Left kidney (tissue), 2 donors: ENCODE measurements around the gene ABCC9. TPM values are rescaled to one million over a fixed set of nuclear protein-coding genes. Genes with fewer than 3 reads are reported as not detected.
"Not testable (repeated sequence)": the region's sequence is repeated elsewhere in the genome, so short reads cannot be mapped to it uniquely, and the experiment has no call there.

Experiments used
- DNase-seq: peaks from one replicate; pipeline ENCODE4 v3.0.0-alpha.2; 2013
- polyA plus RNA-seq: library from polyadenylated mRNA; unstranded; fragments of 120-200 nt; gene quantifications from one replicate; pipeline ENCODE4 v1.2.1, GENCODE V29; 2013; ENCODE audit not compliant: insufficient read length

Gene ABCC9
- polyA plus RNA-seq, 1 donor, result 30.3 TPM

DNA sequence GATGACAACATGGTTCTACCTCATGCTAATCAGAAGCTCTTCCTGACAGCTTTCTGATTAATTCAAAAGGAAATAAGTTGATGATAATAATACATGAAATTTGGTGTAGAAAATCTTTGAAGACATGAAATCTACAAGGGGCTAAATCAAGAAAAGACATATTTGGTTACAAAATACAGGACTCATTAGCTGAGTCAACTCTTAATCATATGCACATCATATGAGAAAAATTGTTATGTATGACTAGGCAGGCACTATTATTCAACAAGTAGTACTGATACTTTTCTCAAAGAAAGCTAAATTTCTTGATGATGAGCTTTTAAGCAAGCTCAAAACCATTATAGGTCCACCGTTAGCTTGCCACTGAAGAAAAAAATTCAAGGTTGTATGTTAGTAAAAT lies 7.1 kb downstream of the ABCC9 start:
- no peak for DNase-seq

DNA sequence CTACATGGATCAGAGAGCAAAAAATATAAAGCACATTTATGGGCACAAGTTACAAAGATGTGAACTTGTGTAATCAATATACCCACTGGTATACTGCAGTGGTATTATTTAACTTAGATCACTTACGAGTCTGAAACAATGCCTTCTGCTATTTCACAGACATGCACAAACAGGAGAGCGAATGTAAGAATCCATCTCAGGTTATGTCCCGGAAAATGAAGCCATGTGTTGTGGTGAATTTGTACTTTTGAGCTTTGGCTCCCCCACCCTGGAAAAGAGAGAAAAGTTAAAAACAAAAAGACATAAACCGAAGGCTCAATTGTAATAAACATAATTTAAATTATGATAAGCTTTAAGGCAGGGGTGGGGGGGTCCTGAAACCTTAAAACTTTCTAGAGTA lies 7.6 kb downstream of the ABCC9 start:
- DNase-seq, result no peak

DNA sequence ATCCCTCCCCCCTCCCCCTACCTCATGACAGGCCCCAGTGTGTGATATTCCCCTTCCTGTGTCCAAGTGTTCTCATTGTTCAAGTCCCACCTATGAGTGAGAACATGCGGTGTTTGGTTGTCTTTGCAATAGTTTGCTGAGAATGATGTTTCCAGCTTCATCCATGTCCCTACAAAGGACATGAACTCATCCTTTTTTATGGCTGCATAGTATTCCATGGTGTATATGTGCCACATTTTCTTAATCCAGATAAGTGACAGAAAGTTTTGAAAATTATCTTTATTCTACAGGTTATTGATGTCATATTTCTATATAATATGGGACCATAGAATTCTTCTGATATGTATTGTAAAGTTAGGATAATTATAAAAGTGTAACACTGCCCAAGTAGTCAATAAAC lies 11.3 kb downstream of the ABCC9 start:
- not testable (repeated sequence) for DNase-seq

DNA sequence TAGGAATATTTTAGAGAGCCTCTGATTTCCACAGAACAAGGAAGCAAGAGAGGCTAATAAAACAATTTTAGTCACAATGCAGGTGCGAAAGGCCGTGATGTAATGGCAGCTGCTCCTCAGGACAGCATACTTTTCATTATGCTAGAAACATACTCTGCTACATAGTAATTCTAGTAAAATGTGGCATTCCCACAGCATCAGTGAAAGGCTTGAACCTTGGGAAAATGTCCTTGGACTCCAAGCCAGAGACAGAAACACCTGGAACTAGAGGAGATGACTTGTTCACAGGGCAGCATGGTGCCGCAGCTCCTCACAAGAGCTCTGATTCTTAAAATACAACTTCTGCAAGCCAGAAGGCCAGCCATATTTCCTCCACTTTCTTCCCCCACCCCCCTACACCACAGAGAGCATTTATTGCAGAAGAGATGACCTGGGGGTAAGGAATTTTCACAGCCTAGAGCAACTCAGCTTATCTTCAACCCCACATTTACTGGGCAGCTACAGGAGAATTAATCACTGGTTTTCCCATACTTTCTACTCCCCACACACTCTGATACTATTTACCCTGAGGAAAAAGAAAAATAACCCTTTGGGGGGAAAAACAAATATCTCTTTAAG lies 15.8 kb downstream of the ABCC9 start:
- DNase-seq, result no peak

DNA sequence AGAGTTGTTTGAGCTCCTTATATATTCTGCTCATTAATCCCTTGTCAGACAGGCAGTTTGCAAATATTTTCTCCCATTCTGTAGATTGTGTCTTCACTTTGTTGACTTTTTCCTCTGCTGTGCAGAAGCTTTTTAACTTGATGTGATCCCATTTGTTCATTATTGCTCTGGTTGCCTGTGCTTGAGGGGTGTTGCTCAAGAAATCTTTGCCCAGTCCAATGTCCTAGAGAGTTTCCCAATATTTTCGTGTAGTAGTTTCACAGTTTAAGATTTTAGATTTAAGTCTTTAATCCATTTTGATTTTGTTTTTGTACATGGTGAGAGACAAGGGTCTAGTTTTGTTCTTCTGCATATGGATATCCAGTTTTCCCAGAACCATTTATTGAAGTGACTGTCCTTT lies 19.8 kb downstream of the ABCC9 start:
- no peak for DNase-seq

DNA sequence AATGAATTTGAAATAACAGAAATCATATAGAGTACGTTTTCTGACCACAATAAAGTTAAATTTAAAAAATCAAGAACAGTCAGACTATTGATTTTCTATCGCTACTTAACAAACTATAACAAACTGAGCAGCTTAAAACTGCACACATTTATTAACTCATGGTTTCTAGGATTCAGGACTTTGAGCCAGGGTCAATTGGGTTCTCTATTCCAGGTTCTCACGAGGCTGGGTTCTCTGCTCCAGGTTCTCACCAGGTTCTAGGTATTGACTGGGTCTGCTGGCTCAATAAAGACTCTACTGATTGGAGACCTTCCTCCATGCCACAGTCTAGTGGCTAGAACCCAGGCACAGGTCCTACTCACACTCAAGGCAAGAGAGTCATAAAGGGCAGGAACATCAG lies 22.8 kb downstream of the ABCC9 start:
- DNase-seq, result no peak

DNA sequence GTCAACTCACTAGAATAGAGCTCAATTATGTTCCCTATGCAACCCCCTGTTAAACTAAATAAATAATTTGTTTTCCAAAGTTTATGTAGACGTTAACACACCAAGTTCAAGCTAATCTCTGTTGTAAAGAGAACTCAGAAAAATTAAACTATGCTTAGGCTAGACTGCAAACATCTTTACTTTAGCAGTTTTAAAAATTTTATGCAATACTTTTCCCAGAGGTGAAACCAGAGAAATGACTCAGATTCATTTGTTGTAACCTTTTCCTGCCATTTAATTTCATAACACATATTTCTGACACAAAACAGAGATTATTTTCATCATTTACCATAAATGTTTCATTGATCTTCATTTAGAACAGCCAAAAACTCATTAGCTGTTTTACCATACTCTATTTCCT lies 27.4 kb downstream of the ABCC9 start:
- DNase-seq, result no peak

DNA sequence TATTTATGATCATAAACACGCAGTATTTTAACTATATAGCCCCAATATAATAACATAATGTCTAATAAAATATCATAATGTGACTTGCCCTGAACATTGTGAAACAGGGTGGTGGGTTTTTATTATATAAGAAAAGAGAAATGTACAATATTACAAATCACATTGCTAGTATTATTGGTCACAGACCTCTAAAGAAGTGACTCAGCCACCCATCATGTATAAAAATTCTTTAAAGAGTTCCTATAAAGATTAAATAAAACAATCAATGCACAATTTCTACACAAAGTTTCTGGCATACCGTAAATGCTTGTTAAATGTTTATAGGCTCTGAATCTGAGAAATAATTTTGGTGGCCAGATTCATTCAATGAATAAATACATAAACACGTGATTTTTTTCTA lies 28.9 kb downstream of the ABCC9 start:
- DNase-seq, result no peak

DNA sequence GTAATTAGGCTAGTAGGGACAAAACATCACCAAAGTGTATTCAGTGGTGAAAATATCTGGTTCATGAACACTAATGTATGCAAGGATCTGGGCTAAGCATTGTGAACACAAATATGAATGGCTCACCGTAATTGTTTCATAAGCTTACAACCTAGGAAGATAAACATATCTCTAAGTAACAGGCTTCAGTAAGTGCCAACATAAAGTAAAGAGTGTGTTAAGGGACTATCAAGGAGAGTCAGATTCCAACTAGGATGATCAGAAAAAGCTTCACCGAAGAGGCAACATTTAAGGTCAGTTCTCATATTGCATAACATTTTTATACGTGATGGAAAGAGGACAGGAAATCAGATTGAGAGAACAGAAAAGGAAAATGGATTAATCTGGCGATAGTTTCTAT lies 29.4 kb downstream of the ABCC9 start:
- DNase-seq, result no peak

DNA sequence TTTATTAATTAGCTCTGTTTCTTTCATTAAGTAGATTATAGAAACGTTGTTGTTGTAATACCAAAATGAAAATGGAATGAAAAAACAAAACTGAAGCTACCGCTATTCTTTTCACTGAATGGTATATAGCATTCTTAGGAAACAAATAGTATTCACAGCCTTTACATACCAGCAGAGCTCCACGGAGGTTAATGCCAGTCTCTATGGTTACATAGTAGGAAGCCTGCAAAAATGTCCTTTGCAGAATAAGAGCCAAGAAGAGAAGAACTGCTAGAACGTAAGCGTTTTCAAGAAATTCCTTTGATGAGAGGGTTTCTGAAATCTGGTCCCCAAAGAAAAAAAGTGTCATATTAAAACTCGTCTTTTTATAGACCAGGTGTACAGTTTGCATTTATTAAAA lies 30.6 kb downstream of the ABCC9 start:
- DNase-seq, result no peak

DNA sequence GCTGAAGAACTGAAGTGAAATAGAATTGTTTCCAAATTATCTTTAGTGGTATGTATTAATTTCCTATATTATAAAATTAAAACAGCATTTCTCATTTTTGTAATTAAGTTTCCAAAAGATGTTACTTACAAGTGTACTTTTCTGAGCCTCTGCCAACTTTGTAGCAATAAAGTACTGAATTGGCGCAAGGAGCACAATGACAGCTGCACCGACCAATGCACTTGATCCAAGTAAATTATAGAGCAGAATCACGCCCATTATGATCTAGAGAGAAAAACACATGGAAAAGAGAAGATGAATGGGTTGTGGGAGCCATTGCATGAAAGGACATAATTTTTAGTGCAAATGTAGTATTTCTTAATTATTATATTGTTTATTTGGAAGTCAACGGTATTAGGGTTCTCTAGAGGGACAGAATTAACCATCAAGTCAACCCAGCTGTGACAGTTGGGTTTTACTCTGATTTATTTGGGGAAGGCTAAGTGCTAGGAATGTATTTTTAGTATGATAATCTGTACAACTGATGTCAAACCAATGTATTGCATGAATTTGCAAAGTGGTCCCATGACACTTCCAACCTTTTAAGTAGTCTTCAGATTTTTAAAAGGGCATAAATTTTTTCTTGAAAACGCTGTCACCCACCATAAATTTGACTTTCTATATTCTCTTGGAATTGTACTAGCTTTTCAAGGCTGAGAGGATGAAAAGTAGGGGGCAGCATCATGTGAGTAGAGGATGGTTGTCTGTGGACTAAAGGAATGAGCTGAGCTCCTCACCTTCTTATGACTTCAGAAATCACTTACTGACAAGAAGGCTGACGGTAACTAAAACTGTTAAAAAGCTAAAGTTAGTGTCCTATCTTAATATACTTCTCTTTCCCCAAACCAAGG lies 33.0 kb downstream of the ABCC9 start:
- no peak for DNase-seq

DNA sequence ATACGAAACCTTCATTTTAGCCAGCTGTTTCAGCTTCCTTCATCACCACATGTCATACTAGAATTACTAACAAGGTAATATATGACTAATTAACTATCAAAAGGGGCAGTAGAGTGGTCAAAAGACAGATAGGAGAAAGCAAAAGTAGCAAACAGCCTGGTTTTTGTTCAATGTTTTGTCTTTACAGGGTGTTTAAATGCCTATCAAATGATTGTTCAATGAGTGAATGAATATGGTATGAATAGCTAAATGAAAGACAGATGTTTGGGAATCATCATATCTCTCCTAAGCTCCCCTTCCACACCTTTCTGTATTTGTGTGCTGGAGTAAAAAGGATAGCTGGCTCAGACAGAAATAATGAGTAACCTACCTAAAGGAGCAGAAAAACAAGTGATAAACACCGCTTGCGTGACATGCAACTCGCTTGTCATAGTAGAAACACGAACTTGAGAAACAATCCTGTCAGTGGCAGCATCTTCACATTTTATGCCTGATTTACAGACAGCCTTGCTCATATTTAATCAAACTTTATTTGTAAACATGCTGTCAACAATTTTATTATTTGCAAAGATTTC lies 34.2 kb downstream of the ABCC9 start:
- no peak for DNase-seq

DNA sequence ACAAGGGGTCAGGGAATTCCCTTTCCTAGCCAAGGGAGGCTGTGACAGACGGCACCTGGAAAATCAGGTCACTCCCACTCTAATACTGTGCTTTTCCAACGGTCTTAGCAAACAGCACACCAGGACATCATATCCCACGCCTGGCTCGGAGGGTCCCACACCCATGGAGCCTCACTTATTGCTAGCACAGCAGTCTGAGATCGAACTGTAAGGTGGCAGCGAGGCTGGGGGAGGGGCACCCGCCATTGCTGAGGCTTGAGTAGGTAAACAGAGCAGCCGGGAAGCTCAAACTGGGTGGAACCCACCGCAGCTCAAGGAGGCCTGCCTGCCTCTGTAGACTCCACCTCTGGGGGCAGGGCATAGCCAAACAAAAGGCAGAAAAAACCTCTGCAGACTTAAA lies 41.7 kb downstream of the ABCC9 start:
- not testable (repeated sequence) for DNase-seq

DNA sequence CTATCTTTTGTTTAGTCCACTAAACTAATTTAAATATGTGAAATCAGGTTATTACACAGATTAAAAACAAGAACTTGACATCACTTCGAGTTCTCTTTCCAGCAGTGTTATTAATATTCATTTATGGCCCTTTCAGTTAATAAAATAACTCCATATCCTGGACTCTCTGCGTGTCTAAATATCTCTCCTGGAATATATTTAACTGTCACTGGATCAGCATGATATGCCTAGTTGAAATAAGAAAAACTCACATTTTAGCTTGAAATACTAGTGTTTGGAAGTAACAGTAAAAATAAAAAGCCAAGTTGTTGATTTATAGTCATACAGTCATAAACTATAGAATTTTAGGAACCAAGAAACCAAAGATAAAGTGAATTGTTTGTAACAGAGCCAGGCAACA lies 45.6 kb downstream of the ABCC9 start:
- DNase-seq, result no peak

DNA sequence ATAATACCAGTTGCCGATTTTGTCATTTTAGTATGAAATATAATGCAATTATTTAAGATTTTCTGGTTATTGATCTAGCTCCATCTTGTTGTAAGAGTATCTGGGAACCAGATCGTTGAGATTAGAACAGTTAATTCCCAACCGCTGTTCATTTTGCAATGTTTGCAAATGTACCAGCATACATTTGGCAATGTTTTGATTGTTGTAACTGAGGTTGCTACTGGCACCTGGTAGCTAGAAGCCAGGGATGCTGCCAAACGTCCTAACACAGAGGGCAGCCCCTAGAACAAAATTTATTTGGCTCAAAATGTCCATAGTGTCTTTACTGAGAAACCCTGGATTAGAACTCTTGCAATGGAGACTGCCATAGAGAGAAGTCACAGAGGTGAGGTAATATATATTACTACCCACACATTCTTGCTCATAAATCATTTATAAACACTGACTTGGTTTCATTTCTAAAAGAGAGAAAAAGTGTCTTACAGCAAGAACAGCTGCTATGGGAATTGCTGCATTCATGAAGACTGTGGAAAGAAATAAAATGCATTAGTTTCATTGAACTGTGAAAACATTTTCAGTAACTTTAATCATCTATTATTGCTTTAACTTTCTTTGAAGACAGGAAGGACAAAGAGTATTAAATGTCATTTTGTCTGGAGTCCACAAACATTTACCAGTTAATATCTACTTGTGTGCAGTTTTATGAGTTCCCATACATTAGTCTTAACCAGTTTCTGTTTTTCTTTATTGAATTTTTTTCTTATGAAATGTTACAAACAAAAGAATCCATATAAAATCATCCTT lies 46.2 kb downstream of the ABCC9 start:
- no peak for DNase-seq

DNA sequence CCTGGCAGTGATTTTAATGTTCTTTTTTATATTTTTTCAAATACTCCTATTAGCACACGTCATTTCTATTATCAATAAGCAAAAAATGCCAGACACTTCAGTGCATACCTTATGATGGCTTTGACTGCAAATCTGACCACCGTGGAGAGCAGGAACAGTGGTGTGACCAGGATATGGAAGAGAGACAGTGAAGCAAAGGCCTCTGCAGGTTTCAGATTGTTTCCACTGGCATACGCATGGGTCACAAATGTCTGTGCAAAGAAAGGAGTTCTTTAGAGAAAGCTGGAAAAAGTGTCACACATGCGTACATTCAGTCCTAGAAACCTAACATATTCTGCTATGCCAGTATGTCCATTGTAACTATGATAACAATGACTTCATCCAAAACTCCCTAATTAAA lies 47.3 kb downstream of the ABCC9 start:
- no peak for DNase-seq

DNA sequence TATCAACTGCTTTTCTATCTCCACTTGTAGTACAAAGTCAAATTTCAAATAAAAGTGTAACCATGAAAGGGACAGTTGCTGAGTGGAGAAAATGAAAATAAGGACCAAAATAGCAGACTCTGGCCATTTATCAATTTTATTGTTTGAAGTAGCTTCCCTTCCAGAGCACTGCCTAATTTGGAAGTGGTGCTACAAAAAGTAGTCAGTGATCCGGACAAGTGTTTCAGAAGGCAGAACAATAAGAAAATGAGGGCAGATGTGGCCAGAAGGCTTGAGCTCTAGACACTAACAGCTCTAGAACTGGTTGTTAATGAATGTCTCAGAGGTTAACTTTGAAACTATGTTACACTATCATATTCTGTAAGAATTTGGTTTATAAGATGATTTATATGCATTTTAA lies 48.9 kb downstream of the ABCC9 start:
- no peak for DNase-seq

DNA sequence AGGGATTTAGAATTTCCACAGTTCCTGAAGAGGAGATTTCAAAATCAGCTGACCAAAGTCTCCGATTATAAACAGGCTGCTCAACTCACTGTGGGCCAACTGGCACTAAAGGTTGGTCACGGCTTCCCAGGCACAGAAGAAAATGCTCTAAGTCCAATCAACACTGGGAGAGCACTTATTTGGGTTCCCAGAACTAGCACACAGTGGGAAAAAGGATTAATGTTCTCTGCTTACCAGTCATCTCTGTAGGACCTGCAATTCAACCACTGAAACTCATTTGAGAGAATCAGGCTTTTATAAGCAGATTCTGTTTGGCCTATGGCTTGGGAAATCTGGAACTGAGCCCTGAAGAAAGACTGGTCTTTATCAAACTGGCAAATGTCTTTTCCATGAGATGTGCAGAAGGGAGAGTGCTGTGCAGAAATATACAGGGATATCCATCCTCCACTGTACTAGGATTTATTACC lies 49.4 kb downstream of the ABCC9 start:
- DNase-seq, result no peak

DNA sequence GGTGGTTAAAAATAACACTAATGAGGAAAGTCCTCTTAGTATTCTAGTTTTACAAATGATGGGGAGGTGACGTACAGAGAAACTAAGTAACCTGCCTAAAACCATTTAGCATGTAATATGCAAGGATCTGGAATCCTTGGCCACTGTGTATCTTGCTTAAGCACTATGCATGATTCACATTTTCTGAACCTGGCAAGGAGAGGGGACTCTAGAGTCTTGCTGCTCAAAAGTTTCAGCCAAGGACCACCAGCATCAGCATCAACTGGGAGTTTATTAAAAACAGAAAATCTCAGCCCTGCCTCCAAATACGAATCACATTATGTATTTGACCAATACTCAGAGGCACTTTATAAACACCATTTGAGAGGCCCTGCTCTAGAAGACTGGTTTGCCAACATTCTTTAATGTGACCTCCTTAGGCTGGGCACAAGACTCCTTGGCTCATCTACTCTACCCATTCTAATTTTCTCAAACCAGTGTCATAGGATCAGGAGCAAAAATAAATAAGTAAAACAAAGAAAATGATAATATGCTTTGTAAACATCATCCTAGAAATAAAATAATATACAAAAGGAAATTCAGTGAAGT lies 52.9 kb downstream of the ABCC9 start:
- DNase-seq, result no peak

DNA sequence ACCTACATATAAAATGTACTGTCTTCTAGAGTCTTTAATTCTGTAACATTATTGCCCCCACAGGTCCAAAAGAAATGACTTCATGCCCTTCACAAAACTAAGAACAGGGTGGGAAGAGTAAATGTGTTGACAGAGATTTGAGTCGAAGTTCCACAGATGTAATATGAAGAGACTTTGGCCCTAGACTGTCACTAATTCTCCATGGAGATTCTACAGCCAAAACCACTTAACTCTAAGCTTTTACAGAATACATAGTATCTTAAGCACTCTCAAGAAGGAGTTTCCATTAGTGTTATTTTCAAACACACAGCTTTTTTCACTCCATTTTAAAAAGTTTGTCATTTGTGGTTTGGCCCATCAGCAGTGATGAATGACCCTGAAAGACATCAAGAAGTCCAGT lies 56.3 kb downstream of the ABCC9 start:
- DNase-seq, result no peak

DNA sequence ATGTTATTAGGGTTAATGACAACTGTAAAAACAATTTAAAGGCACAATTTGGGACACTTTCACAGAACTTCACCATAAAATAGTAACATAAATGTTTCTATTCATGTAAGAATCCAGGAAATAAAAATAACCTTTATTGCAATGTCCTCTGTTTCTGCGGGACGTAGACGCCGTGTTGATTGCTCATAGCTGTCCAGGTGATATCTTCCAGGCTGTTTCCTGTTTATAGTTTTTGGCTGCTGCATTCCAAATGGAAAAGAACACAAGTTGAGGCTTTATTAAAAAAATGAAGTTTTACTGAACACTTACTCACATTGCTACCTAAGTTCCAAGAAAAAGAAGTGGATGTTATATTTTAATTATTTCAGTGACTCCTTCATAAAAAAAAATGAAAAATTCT lies 58.6 kb downstream of the ABCC9 start:
- DNase-seq, result no peak

DNA sequence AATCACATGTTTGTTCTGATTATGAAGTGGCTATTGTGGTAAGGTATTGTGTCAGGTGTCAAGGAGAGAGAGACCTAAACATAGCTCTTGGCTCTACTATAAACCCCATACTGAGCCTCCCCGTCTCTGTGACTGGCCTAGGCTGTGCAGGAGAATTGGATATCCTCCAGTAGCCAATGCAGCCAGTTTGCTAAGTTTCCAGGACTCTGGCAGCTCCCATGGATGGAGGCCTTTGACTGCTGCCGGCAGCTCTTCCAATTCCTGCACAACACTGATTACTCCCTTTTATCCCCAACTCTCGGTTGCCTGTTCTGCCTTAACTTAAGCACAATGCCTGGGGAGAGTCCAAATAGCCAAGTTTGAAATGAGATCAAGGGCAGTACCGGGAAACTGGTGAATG lies 59.3 kb downstream of the ABCC9 start:
- DNase-seq, result no peak
